Peyer's patch (tissue), 4 donors: Measurements from ENCODE around the gene SNTG2. TPM values are rescaled to one million over a fixed set of nuclear protein-coding genes. Genes with fewer than 3 reads are reported as not detected.

Experiments
- DNase-seq, 3 donors: peaks; one replicate each; pipeline ENCODE4 v3.0.0-alpha.2; 2017 to 2019
- H3K27ac ChIP-seq, 4 donors: fragments of 200-600 bp; sonication (generic); one replicate each; pipeline ENCODE4 v1.5.1; 2016 to 2019
- H3K27me3 ChIP-seq, 2 donors: fragments of 200-600 bp; sonication (generic); one replicate each; pipeline ENCODE4 v1.5.1; 2019
- H3K36me3 ChIP-seq, 3 donors: fragments of 200-600 bp; sonication (generic); one replicate each; pipeline ENCODE4 v1.5.1; 2016 to 2019
- H3K4me1 ChIP-seq, 4 donors: fragments of 200-600 bp; sonication (generic); one replicate each; pipeline ENCODE4 v1.5.1; 2016 to 2019
- H3K4me3 ChIP-seq, 4 donors: fragments of 200-600 bp; sonication (generic); 1 replicate in 3 of 4; 2 replicates in 1 of 4; pipeline ENCODE4 v1.5.1; 2016 to 2019; ENCODE audit warnings: mild to moderate bottlenecking in 1 of 4
- H3K9me3 ChIP-seq, 4 donors: fragments of 200-600 bp; sonication (generic); one replicate each; pipeline ENCODE4 v1.5.1; 2016 to 2019; ENCODE audit warnings: mild to moderate bottlenecking in 1 of 4
- CTCF ChIP-seq, 6 experiments: fragments of 450-650 bp in 4 of 6; fragments of 200-600 bp in 2 of 6; sonication (generic) in 1 of 6; IDR thresholded peaks; one replicate each; pipeline ENCODE4 v1.5.1; 2017 to 2019; ENCODE audit warnings: antibody characterized with exemption in 6 of 6, mild to moderate bottlenecking in 3 of 6, moderate library complexity in 1 of 6
- POLR2A ChIP-seq, 2 donors: fragments of 450-650 bp; IDR thresholded peaks; one replicate each; pipeline ENCODE4 v1.5.1; 2017; ENCODE audit warnings: antibody characterized with exemption in 2 of 2, mild to moderate bottlenecking in 2 of 2, moderate library complexity in 2 of 2
- total RNA-seq, 4 donors: library from RNA; depleted of rRNA; stranded (reverse); fragments of >200 nt; gene quantifications; one replicate each; pipeline ENCODE4 v1.1.0, GENCODE V29; 2016

Gene SNTG2
- total RNA-seq, 4 donors from 2014 or later = 1.8 to 65.2 (median 3.9) TPM

- H3K4me1 ChIP-seq = no peaks in the 10 kb centered on the region
- H3K9me3 ChIP-seq = no peaks in the 10 kb centered on the region
- H3K36me3 ChIP-seq = no peaks in the 10 kb centered on the region
- no peaks in the 10 kb centered on the region for H3K27me3 ChIP-seq
- TF ChIP-seq CTCF (IDR thresholded peaks at IDR 0.05) (no peak), POLR2A (IDR thresholded peaks at IDR 0.05) (no peak)
- no peak overlapping the region for H3K4me3 ChIP-seq
- DNase-seq = no peak
- H3K27ac ChIP-seq = no peak overlapping the region
These were observed 104.5 kb downstream of the SNTG2 start for GRCh38 chr2:1055014-1055595.

- Histone ChIP-seq H3K27ac (no peak overlapping the region), H3K27me3 (no peaks in the 10 kb centered on the region), H3K4me3 (no peak overlapping the region), H3K9me3 (no peaks in the 10 kb centered on the region), H3K36me3 (no peaks in the 10 kb centered on the region), H3K4me1 (no peaks in the 10 kb centered on the region)
- TF ChIP-seq POLR2A (IDR thresholded peaks at IDR 0.05) (no peak), CTCF (IDR thresholded peaks at IDR 0.05) (no peak)
- no peak for DNase-seq
These were observed 109.7 kb downstream of the SNTG2 start for GRCh38 chr2:1060372-1060771.

GRCh38 chr2:1060987-1061386 lies 110.3 kb downstream of the SNTG2 start:
- TF ChIP-seq POLR2A (IDR thresholded peaks at IDR 0.05) (no peak), CTCF (IDR thresholded peaks at IDR 0.05) (no peak)
- Histone ChIP-seq H3K9me3 (no peaks in the 10 kb centered on the region), H3K36me3 (no peaks in the 10 kb centered on the region), H3K4me3 (no peak overlapping the region), H3K27me3 (no peaks in the 10 kb centered on the region), H3K27ac (no peak overlapping the region), H3K4me1 (no peaks in the 10 kb centered on the region)
- DNase-seq = no peak

GRCh38 chr2:1068241-1068640 lies 117.6 kb downstream of the SNTG2 start:
- Histone ChIP-seq H3K36me3 (no peaks in the 10 kb centered on the region), H3K4me1 (no peaks in the 10 kb centered on the region), H3K9me3 (no peaks in the 10 kb centered on the region), H3K4me3 (no peak overlapping the region), H3K27ac (no peak overlapping the region), H3K27me3 (no peaks in the 10 kb centered on the region)
- no peak for DNase-seq
- TF ChIP-seq CTCF (IDR thresholded peaks at IDR 0.05) (no peak), POLR2A (IDR thresholded peaks at IDR 0.05) (no peak)

- Histone ChIP-seq H3K4me3 (no peak overlapping the region), H3K27ac (no peak overlapping the region), H3K4me1 (no peaks in the 10 kb centered on the region), H3K27me3 (no peaks in the 10 kb centered on the region), H3K36me3 (no peaks in the 10 kb centered on the region), H3K9me3 (no peaks in the 10 kb centered on the region)
- TF ChIP-seq CTCF (IDR thresholded peaks at IDR 0.05) (no peak), POLR2A (IDR thresholded peaks at IDR 0.05) (no peak)
- DNase-seq = no peak
These were observed 118.2 kb downstream of the SNTG2 start for GRCh38 chr2:1068822-1069221.

GRCh38 chr2:1069847-1070246 lies 119.2 kb downstream of the SNTG2 start:
- no peaks in the 10 kb centered on the region for H3K9me3 ChIP-seq
- H3K27me3 ChIP-seq = no peaks in the 10 kb centered on the region
- no peaks in the 10 kb centered on the region for H3K36me3 ChIP-seq
- no peak for TF ChIP-seq CTCF (IDR thresholded peaks at IDR 0.05)
- TF ChIP-seq POLR2A (IDR thresholded peaks at IDR 0.05) = no peak
- no peak overlapping the region for H3K4me3 ChIP-seq
- H3K4me1 ChIP-seq = no peaks in the 10 kb centered on the region
- H3K27ac ChIP-seq = no peak overlapping the region
- no peak for DNase-seq
